ENCODE results near the gene HLA-DQB2. TPM values are rescaled to one million over a fixed set of nuclear protein-coding genes. Genes with fewer than 3 reads are reported as not detected.
"Not testable (repeated sequence)": the region's sequence is repeated elsewhere in the genome, so short reads cannot be mapped to it uniquely, and the experiment has no call there.

HLA-DQB2 gene
- total and polyA plus RNA-seq, 7 donors, result 0.38 to 1.2 (median 1.2) TPM; not detected in 4

DNA sequence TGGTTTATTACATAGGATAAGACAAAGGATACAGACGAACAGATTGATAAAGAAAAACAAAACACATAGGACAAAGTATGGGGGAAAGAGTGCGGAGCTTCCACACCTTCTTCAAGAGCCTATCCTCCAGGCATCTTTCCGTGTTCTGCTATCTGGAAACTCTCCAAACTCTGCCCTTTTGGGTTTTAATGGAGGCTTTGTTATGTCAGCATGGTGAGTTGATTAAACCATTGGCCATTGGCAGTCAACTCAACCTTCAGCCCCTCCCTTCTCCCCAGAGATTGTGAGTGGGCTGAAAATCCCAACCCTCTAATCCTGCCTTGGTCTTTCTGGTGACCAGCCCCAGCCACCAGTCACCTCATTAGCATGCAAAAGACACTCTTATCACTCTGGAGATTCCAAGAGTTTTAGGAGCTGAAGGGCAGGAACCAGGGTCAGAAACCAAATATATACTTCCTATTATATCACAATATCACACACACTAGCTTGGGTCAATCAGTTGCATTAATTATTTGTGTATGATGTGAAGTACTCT is 29.6 kb upstream of the HLA-DQB2 start:
- H3K4me3 ChIP-seq, result no peak overlapping the region
- H3K27ac ChIP-seq, result no peak overlapping the region
- ATAC-seq, result no peak
- 52 to 60% (median 57%) methylated on average over 3 of the region's 3 CpGs for WGBS, 3 donors
- intact Hi-C loops (cut with DNase I), result no loop called here
- H3K9me3 ChIP-seq, result no peaks in the 10 kb centered on the region
- TF ChIP-seq, protein P1, sequence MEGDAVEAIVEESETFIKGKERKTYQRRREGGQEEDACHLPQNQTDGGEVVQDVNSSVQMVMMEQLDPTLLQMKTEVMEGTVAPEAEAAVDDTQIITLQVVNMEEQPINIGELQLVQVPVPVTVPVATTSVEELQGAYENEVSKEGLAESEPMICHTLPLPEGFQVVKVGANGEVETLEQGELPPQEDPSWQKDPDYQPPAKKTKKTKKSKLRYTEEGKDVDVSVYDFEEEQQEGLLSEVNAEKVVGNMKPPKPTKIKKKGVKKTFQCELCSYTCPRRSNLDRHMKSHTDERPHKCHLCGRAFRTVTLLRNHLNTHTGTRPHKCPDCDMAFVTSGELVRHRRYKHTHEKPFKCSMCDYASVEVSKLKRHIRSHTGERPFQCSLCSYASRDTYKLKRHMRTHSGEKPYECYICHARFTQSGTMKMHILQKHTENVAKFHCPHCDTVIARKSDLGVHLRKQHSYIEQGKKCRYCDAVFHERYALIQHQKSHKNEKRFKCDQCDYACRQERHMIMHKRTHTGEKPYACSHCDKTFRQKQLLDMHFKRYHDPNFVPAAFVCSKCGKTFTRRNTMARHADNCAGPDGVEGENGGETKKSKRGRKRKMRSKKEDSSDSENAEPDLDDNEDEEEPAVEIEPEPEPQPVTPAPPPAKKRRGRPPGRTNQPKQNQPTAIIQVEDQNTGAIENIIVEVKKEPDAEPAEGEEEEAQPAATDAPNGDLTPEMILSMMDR (IDR thresholded peaks at IDR 0.05), result no peak
- H3K27me3 ChIP-seq (ENCODE audit: insufficient read depth in 3 of 3, low read length in 2 of 3), result peaks cover 0 to 46% (median 2%) of the 10 kb centered on the region in 3 donors
- DNase-seq, result no peak
- H3K4me1 ChIP-seq, result no peaks in the 10 kb centered on the region
- H3K36me3 ChIP-seq (ENCODE audit: insufficient read depth in 1 of 2, low read depth in 1 of 2), result no peaks in the 10 kb centered on the region

GRCh38 chr6:32790306-32790705 is 27.0 kb upstream of the HLA-DQB2 start:
- no peaks in the 10 kb centered on the region for H3K36me3 ChIP-seq (ENCODE audit: insufficient read depth in 1 of 2, low read depth in 1 of 2)
- 32 to 57% (median 51%) methylated on average over 2 of the region's 2 CpGs for WGBS, 3 donors
- H3K9me3 ChIP-seq, result no peaks in the 10 kb centered on the region

DNA sequence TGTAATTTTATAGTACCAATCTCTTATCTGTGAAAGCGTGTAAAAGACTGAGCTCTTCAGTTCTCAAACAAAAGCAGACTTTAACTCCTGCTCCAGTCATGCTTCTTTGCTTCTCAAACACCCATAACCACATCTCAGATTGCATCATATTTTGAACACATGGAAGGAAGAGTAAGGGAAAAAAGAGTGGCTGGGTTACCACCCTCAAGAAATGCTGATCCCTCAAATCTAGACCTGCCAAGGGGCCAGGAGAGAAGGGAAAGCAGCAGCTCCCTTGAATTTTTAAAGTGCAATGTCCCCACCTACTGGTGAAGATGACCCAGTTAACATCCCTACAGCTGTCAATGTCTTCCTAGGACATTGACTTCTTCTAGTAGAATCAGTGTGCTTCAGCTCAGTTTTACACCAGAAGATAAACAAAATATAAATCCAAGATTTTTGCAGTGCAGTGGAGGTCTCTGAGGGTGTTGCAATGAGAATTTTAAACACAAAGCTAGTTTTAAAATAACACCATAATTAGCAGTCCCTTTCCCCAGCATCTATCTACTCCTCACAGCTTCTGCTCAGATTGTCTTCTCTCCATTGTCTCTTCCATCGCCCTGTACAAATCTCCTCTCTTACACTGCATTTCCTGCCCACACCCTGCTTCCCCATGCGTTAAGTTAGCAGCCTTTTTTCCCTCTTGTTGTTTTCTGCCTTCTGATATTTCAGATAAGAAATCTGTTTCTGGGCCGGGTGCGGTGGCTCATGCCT is 22.6 kb upstream of the HLA-DQB2 start:
- Histone ChIP-seq H3K36me3 (ENCODE audit: insufficient read depth in 1 of 2, low read depth in 1 of 2) (no peaks in the 10 kb centered on the region), H3K4me3 (no peak overlapping the region), H3K27me3 (ENCODE audit: insufficient read depth in 3 of 3, low read length in 2 of 3) (peaks cover 0 to 11% (median 5%) of the 10 kb centered on the region in 3 donors), H3K9me3 (no peaks in the 10 kb centered on the region), H3K4me1 (no peaks in the 10 kb centered on the region), H3K27ac (no peak overlapping the region)
- intact Hi-C loops (cut with DNase I), result no loop called here
- ATAC-seq (peak in 2 of 4 donors; percentile 38 to 57), DNase-seq (no peak)
- 48 to 52% (median 48%) methylated on average over 5 of the region's 5 CpGs for WGBS, 3 donors
- TF ChIP-seq, protein P1 (IDR thresholded peaks at IDR 0.05), result peak; percentile 51

More at GRCh38 chr6:32790306-32790705, 27.0 kb upstream of the HLA-DQB2 start:
- TF ChIP-seq, protein P1 (IDR thresholded peaks at IDR 0.05), result no peak
- intact Hi-C loops (cut with DNase I), result no loop called here
- no peaks in the 10 kb centered on the region for H3K4me1 ChIP-seq
- H3K27ac ChIP-seq, result no peak overlapping the region
- H3K27me3 ChIP-seq (ENCODE audit: insufficient read depth in 3 of 3, low read length in 2 of 3), result peaks cover 2 to 34% (median 5%) of the 10 kb centered on the region in 3 donors
- ATAC-seq, result no peak
- no peak for DNase-seq
- H3K4me3 ChIP-seq, result no peak overlapping the region

DNA sequence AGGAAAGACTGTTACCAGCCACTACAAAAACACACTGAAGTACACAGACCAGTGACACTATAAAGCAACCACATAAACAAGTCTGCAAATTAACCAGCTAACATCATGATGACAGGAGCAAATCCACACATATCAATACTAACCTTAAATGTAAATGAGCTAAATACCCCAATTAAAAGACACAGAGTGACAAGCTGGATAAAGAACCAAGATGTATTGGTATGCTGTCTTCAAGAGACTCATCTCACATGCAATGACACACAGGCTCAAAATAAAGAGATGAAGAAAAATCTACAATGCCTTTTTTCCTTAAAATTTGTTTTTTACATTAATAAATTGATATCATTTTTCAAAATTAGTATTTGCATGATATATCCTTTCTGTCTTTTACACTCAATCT is 19.6 kb upstream of the HLA-DQB2 start:
- ATAC-seq; H3K36me3 ChIP-seq (ENCODE audit: insufficient read depth in 1 of 2, low read depth in 1 of 2); H3K9me3 ChIP-seq; H3K27ac ChIP-seq; H3K27me3 ChIP-seq (ENCODE audit: insufficient read depth in 3 of 3, low read length in 2 of 3); H3K4me3 ChIP-seq; intact Hi-C loops (cut with DNase I); H3K4me1 ChIP-seq; DNase-seq: not testable (repeated sequence)

GRCh38 chr6:32779036-32779435 is 15.7 kb upstream of the HLA-DQB2 start:
- Histone ChIP-seq H3K36me3 (ENCODE audit: insufficient read depth in 1 of 2, low read depth in 1 of 2) (no peaks in the 10 kb centered on the region), H3K4me1 (no peaks in the 10 kb centered on the region), H3K9me3 (no peaks in the 10 kb centered on the region), H3K27ac (no peak overlapping the region), H3K4me3 (no peak overlapping the region), H3K27me3 (ENCODE audit: insufficient read depth in 3 of 3, low read length in 2 of 3) (peaks cover 0 to 2% (median 0%) of the 10 kb centered on the region in 3 donors)
- ATAC-seq (no peak), DNase-seq (no peak)
- TF ChIP-seq, protein P1 (IDR thresholded peaks at IDR 0.05), result no peak
- intact Hi-C loops (cut with DNase I), result no loop called here

All from psoas muscle (tissue), 8 donors.